Tibial artery (tissue), 4 donors: ENCODE measurements around the gene SYF2.

Experiments used
- DNase-seq, 2 donors: peaks; one replicate each; pipeline ENCODE4 v3.0.0-alpha.2; 2019
- H3K27ac ChIP-seq, 2 donors: fragments of 200-600 bp; sonication (generic) in 1 of 2; 1 replicate in 1 of 2; 2 replicates in 1 of 2; pipeline ENCODE4 v1.5.1; 2018 to 2019; ENCODE audit warnings: mild to moderate bottlenecking in 1 of 2
- H3K27me3 ChIP-seq, 2 donors: fragments of 200-600 bp; sonication (generic) in 1 of 2; one replicate each; pipeline versions ENCODE4 v1.5.1 to v1.6.0; 2016 to 2019
- H3K36me3 ChIP-seq, 3 donors: fragments of 200-600 bp; sonication (generic) in 2 of 3; one replicate each; pipeline ENCODE4 v1.5.1; 2016 to 2019; ENCODE audit warnings: mild to moderate bottlenecking in 2 of 3
- H3K4me1 ChIP-seq, 4 donors: fragments of 200-600 bp; sonication (generic) in 2 of 4; 1 replicate in 3 of 4; 2 replicates in 1 of 4; pipeline ENCODE4 v1.5.1; 2016 to 2019
- H3K4me3 ChIP-seq, 2 donors: fragments of 200-600 bp; sonication (generic) in 1 of 2; 1 replicate in 1 of 2; 2 replicates in 1 of 2; pipeline ENCODE4 v1.5.1; 2018 to 2019; ENCODE audit warnings: mild to moderate bottlenecking in 2 of 2
- H3K9me3 ChIP-seq, 3 donors: fragments of 200-600 bp; sonication (generic) in 1 of 3; one replicate each; pipeline ENCODE4 v1.5.1; 2016 to 2019
- intact Hi-C: fragments of 100-400 bp; cut with DNase I; formaldehyde crosslinking; loops from one replicate; pipeline ENCODE4 v1.15.0; 2023; ENCODE audit warnings: low total_unique reads
- TF ChIP-seq, protein P1 (sequence below), 2 experiments: fragments of 200-600 bp in 1 of 2; fragments of 450-650 bp in 1 of 2; IDR thresholded peaks; one replicate each; pipeline ENCODE4 v1.5.1; 2017 to 2019; ENCODE audit warnings: antibody characterized with exemption in 2 of 2, mild to moderate bottlenecking in 1 of 2, moderate library complexity in 1 of 2

Gene SYF2

DNA sequence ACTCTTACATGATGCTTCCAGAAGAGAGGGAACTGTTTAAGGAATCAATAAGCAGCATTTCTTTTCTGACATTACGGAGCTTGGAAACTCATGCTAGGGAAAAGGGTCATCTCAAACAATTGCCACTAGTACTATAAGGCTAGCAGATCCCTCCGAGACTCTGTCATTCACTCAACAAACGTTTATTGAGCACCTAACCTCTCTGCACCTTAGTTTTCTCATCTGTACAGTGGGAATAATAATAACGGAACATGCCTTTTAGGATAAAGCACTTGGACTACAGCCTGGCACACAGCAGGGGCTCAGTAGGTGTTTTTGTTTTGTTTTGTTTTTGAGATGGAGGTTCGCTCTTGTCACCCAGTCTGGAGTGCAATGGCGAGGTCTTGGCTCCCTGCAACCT lies 51.3 kb downstream of the SYF2 start:
- Histone ChIP-seq H3K36me3 (no peaks in the 10 kb centered on the region), H3K4me1 (no peaks in the 10 kb centered on the region), H3K9me3 (no peaks in the 10 kb centered on the region), H3K27ac (no peak overlapping the region), H3K27me3 (peaks cover 0 to 25% of the 10 kb centered on the region in 2 donors), H3K4me3 (no peak overlapping the region)
- TF ChIP-seq, protein P1, sequence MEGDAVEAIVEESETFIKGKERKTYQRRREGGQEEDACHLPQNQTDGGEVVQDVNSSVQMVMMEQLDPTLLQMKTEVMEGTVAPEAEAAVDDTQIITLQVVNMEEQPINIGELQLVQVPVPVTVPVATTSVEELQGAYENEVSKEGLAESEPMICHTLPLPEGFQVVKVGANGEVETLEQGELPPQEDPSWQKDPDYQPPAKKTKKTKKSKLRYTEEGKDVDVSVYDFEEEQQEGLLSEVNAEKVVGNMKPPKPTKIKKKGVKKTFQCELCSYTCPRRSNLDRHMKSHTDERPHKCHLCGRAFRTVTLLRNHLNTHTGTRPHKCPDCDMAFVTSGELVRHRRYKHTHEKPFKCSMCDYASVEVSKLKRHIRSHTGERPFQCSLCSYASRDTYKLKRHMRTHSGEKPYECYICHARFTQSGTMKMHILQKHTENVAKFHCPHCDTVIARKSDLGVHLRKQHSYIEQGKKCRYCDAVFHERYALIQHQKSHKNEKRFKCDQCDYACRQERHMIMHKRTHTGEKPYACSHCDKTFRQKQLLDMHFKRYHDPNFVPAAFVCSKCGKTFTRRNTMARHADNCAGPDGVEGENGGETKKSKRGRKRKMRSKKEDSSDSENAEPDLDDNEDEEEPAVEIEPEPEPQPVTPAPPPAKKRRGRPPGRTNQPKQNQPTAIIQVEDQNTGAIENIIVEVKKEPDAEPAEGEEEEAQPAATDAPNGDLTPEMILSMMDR (IDR thresholded peaks at IDR 0.05) = no peak
- no peak for DNase-seq
- intact Hi-C loops = no loop called here

DNA sequence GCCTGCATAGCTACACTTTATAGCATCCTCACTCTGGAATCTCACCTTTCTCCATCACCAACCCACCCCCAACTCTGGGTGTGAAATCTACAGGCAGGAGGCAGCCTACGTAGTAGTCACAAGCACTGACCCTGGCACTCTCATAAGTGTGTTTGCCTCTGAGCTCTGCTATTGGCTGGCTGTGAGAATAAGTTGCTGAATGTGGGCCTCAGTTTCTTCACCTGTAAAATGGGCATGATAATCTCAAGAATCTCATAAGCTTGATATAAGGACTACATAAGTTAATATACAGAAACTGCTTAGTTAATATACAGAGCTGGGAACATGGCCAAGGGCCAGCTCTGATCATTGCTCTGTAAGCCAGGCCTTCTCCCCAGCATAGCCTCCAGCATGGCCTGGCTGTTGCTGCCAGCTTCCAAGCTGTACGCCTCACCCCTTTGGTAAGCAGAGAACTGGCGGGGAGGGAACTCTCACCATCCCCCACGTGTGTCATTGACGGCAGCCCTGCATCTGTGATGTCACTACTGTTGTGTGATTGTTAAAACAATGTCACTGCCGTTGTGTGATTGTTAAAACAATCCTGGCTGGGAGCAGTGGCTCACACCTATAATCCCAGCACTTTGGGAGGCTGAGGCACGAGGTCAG lies 53.3 kb downstream of the SYF2 start:
- Histone ChIP-seq H3K36me3 (no peaks in the 10 kb centered on the region), H3K27me3 (peaks cover 0 to 11% of the 10 kb centered on the region in 2 donors), H3K9me3 (no peaks in the 10 kb centered on the region), H3K27ac (no peak overlapping the region), H3K4me3 (no peak overlapping the region), H3K4me1 (no peaks in the 10 kb centered on the region)
- DNase-seq = no peak
- intact Hi-C loops = no loop called here
- TF ChIP-seq, protein P1 (IDR thresholded peaks at IDR 0.05) = no peak

DNA sequence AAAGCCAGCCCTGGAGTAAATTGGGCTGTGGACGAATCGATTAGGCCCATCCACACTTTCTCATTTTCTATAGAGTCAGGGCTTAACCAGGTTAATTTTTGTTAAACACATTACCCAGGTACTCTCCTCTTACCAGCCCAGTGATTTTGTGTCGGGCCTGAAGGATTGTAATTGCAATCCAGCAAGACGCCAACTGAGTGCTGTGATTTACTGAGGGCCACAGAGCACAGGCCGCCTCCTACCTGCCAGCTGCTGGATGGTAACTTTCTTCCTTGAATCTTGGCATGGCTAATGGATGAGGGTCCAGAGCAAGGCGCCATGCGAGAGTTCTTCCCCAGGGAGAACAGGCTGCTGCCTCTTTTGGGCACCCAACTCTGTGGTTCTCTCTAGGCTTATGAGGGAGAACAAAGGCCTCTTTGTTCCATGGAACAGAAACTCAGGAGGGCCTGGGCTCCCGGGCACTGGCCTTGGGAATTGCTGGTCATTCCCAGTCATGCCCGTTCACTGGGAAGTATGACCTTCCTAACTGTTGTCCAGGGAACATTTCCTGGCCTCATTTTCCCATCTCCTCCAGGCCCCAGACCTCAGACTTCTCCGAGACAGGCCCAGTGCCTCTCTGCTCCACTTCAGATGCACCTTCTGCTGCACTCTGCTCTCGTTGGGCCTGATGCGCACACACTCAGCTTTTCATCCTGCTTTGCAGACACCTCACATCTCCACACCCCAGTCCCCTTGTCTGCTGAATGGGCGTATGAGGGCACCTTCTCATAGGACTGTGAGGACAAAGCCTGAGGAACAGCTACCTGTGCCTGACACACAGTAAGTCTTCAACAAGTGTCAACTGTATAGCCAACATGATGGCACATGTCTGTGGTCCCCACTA lies 57.3 kb downstream of the SYF2 start:
- TF ChIP-seq, protein P1 (IDR thresholded peaks at IDR 0.05) = no peak
- Histone ChIP-seq H3K27me3 (no peaks in the 10 kb centered on the region), H3K4me1 (no peaks in the 10 kb centered on the region), H3K9me3 (no peaks in the 10 kb centered on the region), H3K27ac (no peak overlapping the region), H3K36me3 (no peaks in the 10 kb centered on the region), H3K4me3 (no peak overlapping the region)
- no peak for DNase-seq
- intact Hi-C loops = no loop called here

DNA sequence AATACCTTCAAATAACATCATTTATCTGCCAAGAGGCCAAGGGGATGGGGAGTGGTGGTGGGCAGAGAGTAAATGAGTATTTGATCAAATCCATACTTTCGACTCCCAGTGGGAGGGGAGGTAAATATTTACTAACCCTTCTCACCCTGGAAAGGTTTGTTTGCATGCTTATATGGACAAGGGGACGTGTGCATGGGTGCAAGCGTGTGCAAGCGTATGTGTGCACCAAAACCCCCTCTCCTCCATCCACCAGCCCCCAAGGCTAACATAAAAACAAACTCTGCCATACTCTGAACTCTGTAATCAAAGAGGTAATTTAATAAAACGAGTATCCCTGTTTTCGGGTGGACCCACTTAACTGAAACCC lies 58.0 kb downstream of the SYF2 start:
- H3K27me3 ChIP-seq = no peaks in the 10 kb centered on the region
- H3K36me3 ChIP-seq = no peaks in the 10 kb centered on the region
- H3K27ac ChIP-seq = no peak overlapping the region
- DNase-seq = no peak
- no peaks in the 10 kb centered on the region for H3K9me3 ChIP-seq
- no peak overlapping the region for H3K4me3 ChIP-seq
- intact Hi-C loops = no loop called here
- no peaks in the 10 kb centered on the region for H3K4me1 ChIP-seq
- TF ChIP-seq, protein P1 (IDR thresholded peaks at IDR 0.05) = no peak

DNA sequence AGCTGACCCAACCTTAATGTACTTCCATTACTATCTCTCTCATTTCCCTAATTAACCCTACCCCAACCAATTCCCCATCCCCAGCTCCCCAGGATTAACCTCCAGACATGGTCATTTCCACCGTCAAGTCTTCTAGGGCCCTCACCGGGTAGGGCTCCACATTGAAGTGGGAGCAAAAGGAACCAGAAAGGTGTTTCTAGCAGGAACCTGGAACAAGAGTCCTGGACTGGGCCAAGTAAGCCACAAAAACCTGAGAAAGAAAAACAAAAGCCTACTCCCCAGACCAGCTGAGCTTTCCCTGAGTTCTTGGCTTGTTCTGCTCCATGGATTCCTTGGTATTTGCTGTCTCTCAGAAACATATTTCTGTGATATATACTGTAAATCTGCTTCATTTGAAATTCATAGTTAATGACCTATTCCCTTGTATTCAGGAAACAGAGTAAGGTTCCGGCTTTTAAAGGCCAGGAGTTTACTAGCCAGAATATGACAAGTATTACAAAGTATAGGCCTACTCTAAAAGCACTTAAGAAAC lies 58.4 kb downstream of the SYF2 start:
- no peaks in the 10 kb centered on the region for H3K27me3 ChIP-seq
- no peak overlapping the region for H3K27ac ChIP-seq
- H3K36me3 ChIP-seq = no peaks in the 10 kb centered on the region
- TF ChIP-seq, protein P1 (IDR thresholded peaks at IDR 0.05) = no peak
- intact Hi-C loops = no loop called here
- H3K9me3 ChIP-seq = no peaks in the 10 kb centered on the region
- no peak for DNase-seq
- H3K4me1 ChIP-seq = no peaks in the 10 kb centered on the region
- no peak overlapping the region for H3K4me3 ChIP-seq
